B cell (primary cell): Measurements from ENCODE around the gene ADK.

Experiments
- EZH2 ChIP-seq: IDR thresholded peaks from 2 replicates; pipeline ENCODE4 v1.6.1; 2012; ENCODE audit warnings: borderline replicate concordance, low read depth, mild to moderate bottlenecking, moderate library complexity, low read length; ENCODE audit not compliant: insufficient read depth, poor library complexity, severe bottlenecking
- TF ChIP-seq, protein P1 (sequence below): fragments of 200-600 bp; IDR thresholded peaks from one replicate; pipeline ENCODE4 v1.8.0; 2022; ENCODE audit warnings: antibody characterized with exemption, mild to moderate bottlenecking

DNA sequence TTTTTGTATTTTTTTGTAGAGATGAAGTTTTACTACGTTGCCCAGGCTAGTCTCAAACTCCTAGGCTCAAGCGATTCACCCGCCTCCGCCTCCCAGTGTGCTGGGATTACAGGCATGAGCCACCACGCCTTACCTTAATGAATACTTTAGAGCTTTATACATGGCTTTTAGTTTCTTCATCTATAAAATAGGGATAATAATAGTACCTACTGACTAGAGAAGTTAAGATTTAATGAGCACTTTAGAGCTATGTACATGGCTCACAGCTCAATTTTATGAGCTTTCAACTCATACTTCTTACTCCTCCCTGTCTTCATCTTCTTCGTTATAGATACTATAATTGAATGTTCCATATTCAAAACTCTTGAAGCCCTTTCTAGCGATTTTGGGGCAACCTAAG is 445.7 kb downstream of the ADK start:
- no peak for TF ChIP-seq EZH2
- TF ChIP-seq, protein P1, sequence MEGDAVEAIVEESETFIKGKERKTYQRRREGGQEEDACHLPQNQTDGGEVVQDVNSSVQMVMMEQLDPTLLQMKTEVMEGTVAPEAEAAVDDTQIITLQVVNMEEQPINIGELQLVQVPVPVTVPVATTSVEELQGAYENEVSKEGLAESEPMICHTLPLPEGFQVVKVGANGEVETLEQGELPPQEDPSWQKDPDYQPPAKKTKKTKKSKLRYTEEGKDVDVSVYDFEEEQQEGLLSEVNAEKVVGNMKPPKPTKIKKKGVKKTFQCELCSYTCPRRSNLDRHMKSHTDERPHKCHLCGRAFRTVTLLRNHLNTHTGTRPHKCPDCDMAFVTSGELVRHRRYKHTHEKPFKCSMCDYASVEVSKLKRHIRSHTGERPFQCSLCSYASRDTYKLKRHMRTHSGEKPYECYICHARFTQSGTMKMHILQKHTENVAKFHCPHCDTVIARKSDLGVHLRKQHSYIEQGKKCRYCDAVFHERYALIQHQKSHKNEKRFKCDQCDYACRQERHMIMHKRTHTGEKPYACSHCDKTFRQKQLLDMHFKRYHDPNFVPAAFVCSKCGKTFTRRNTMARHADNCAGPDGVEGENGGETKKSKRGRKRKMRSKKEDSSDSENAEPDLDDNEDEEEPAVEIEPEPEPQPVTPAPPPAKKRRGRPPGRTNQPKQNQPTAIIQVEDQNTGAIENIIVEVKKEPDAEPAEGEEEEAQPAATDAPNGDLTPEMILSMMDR, result no peak
